Measurements from ENCODE around the gene PODNL1.

- no peak for TF ChIP-seq SP7 (tag by site-specific recombination; IDR thresholded peaks at IDR 0.05)
- no peak for TF ChIP-seq CTCF (tag by site-specific recombination; IDR thresholded peaks at IDR 0.05)
- TF ChIP-seq ZNF76 (tag by site-specific recombination; IDR thresholded peaks at IDR 0.05; ENCODE audit: borderline replicate concordance, low read depth): no peak
- TF ChIP-seq BCL11B (tag by site-specific recombination; IDR thresholded peaks at IDR 0.05; ENCODE audit: low read depth): no peak
- TF ChIP-seq ZNF521 (tag by site-specific recombination; IDR thresholded peaks at IDR 0.05): no peak
- no peak for TF ChIP-seq ZNF645 (tag by site-specific recombination; IDR thresholded peaks at IDR 0.05)
- TF ChIP-seq ZNF202 (tag by site-specific recombination; IDR thresholded peaks at IDR 0.05; ENCODE audit: borderline replicate concordance): no peak
Observed at GRCh38 chr19:13899912-13900584, 38.2 kb downstream of the PODNL1 start.

Measured in HEK293 (cell line).